GM12878 (cell line): ENCODE measurements around the gene TACR2. TPM values are rescaled to one million over a fixed set of nuclear protein-coding genes. Genes with fewer than 3 reads are reported as not detected.

ENCODE experiments used
- ATAC-seq: fragments of 200-7000 bp; cut with Tn5 transposase; 3 replicates; pipeline ENCODE4 v1.9.1; 2020; ENCODE audit warnings: mild to moderate bottlenecking, moderate library complexity
- BruUV-seq: library from RNA; stranded (reverse); fragments of 400-500 nt; replicated peaks from 2 replicates; lab custom pipeline; 2021; lab: Mats Ljungman, UMichigan
- CTCF ChIA-PET: fragments of 300-600 bp; sonication (Branson Sonifier 250); formaldehyde crosslinking; extraction: SDS; loops from one replicate; lab custom pipeline; 2021; ENCODE audit warnings: inconsistent platforms; lab: Yijun Ruan, JAX
- POLR2A ChIA-PET: fragments of 350-600 bp; formaldehyde crosslinking; extraction: SDS; loops from one replicate; lab custom pipeline; 2021; ENCODE audit warnings: inconsistent platforms; lab: Charles Lee
- RAD21 ChIA-PET: fragments of 300-600 bp; sonication (Branson Sonifier 250); formaldehyde crosslinking; loops from one replicate; lab custom pipeline; 2023; ENCODE audit warnings: antibody characterized with exemption; ENCODE audit not compliant: unreplicated experiment; lab: Charles Lee
- SMC1A ChIA-PET: fragments of 300-600 bp; sonication (Branson Sonifier 250); formaldehyde crosslinking; loops from one replicate; lab custom pipeline; 2023; ENCODE audit not compliant: unreplicated experiment, uncharacterized antibody; lab: Charles Lee
- DNase-seq: peaks from one replicate; pipeline ENCODE4 v3.0.0-alpha.2; 2011; ENCODE audit warnings: low read depth, low spot score
- FAIRE-seq: peaks from 3 replicates; lab custom pipeline; 2011; peaks lifted over from hg19 to GRCh38; lab: Jason Lieb, UNC
- H2AFZ ChIP-seq: 2 replicates; pipeline ENCODE4 v1.6.0; 2011; ENCODE audit warnings: low read depth, low read length, control low read depth; ENCODE audit not compliant: control insufficient read depth
- H3K27ac ChIP-seq: 2 replicates; pipeline ENCODE4 v1.5.1; 2011; ENCODE audit warnings: control low read depth; ENCODE audit not compliant: control insufficient read depth, insufficient read depth
- H3K27me3 ChIP-seq, 2 experiments: replicated peaks in 1 of 2; 2 replicates each; pipeline versions ENCODE4 v1.6.0 to v1.6.1; 2011; ENCODE audit warnings: low read length in 1 of 2; ENCODE audit not compliant: control insufficient read depth in 2 of 2, insufficient read depth in 2 of 2
- H3K36me3 ChIP-seq, 2 experiments: 2 replicates each; pipeline ENCODE4 v1.5.1; 2011; ENCODE audit warnings: low read length in 1 of 2; ENCODE audit not compliant: control insufficient read depth in 2 of 2, insufficient read depth in 2 of 2
- H3K4me1 ChIP-seq: 2 replicates; pipeline ENCODE4 v1.6.1; 2011; ENCODE audit warnings: mild to moderate bottlenecking, low read length, moderate library complexity, mixed read lengths; ENCODE audit not compliant: control insufficient read depth, insufficient read depth
- H3K4me2 ChIP-seq: 2 replicates; pipeline ENCODE4 v1.6.0; 2011; ENCODE audit warnings: control low read depth; ENCODE audit not compliant: control insufficient read depth, insufficient read depth
- H3K4me3 ChIP-seq: fragments of 200-600 bp; sonication (generic); 2 replicates; pipeline ENCODE4 v1.5.1; 2016
- H3K79me2 ChIP-seq: 2 replicates; pipeline ENCODE4 v1.6.0; 2011; ENCODE audit warnings: low read length; ENCODE audit not compliant: control insufficient read depth, insufficient read depth
- H3K9ac ChIP-seq: 2 replicates; pipeline ENCODE4 v1.8.0; 2011; ENCODE audit warnings: low read length, control low read depth, mixed read lengths; ENCODE audit not compliant: control insufficient read depth, insufficient read depth
- H3K9me3 ChIP-seq: replicated peaks from 3 replicates; pipeline ENCODE4 v1.5.1; 2011; ENCODE audit warnings: mild to moderate bottlenecking, low read length; ENCODE audit not compliant: control insufficient read depth, insufficient read depth
- H4K20me1 ChIP-seq: 2 replicates; pipeline ENCODE4 v1.6.0; 2011; ENCODE audit not compliant: control insufficient read depth, insufficient read depth
- CBX3 ChIP-seq: fragments of 200-600 bp; sonication (generic); IDR thresholded peaks from 2 replicates; pipeline ENCODE4 v1.6.1; 2016; ENCODE audit warnings: low read depth, borderline replicate concordance
- EP300 ChIP-seq, 2 experiments: fragments of 150-350 bp in 1 of 2; IDR thresholded peaks; 2 replicates each; pipeline ENCODE4 v1.6.1; 2011 to 2012; ENCODE audit warnings: low read depth in 2 of 2, low read length in 2 of 2, borderline replicate concordance in 1 of 2, improper control_type of control experiment in 1 of 2, inconsistent platforms in 1 of 2; ENCODE audit not compliant: control insufficient read depth in 1 of 2
- GABPA ChIP-seq: IDR thresholded peaks from 2 replicates; pipeline ENCODE4 v1.6.1; 2014; ENCODE audit warnings: antibody characterized with exemption, low read depth, mild to moderate bottlenecking, inconsistent platforms
- HCFC1 ChIP-seq: fragments of 150-350 bp; IDR thresholded peaks from 2 replicates; pipeline ENCODE4 v1.6.1; 2014; ENCODE audit warnings: low read length
- HSF1 ChIP-seq: fragments of 150-350 bp; IDR thresholded peaks from 2 replicates; pipeline ENCODE4 v1.6.1; 2014; ENCODE audit warnings: mild to moderate bottlenecking, low read depth, low read length
- MAX ChIP-seq: IDR thresholded peaks from 2 replicates; pipeline ENCODE4 v1.6.1; 2012; ENCODE audit warnings: low read depth, low read length, improper control_type of control experiment
- MXI1 ChIP-seq: fragments of 150-350 bp; IDR thresholded peaks from 2 replicates; pipeline ENCODE4 v1.6.1; 2011; ENCODE audit warnings: low read depth, mild to moderate bottlenecking, inconsistent platforms, low read length, improper control_type of control experiment
- SIN3A ChIP-seq: IDR thresholded peaks from 2 replicates; pipeline ENCODE4 v1.6.1; 2012; ENCODE audit warnings: low read depth, low read length, improper control_type of control experiment
- SMAD5 ChIP-seq: IDR thresholded peaks from 2 replicates; pipeline ENCODE4 v1.6.1; 2016; ENCODE audit warnings: antibody characterized with exemption, low read depth
- SP1 ChIP-seq: IDR thresholded peaks from one replicate; pipeline ENCODE4 v1.6.1; 2011; ENCODE audit warnings: low read depth, low read length
- SRF ChIP-seq, 2 experiments: IDR thresholded peaks; 2 replicates each; pipeline ENCODE4 v1.6.1; 2011; ENCODE audit warnings: low read depth in 2 of 2, low read length in 2 of 2, mild to moderate bottlenecking in 1 of 2, moderate library complexity in 1 of 2
- STAT1 ChIP-seq: fragments of 450-650 bp; conservative IDR thresholded peaks from 2 replicates; pipeline ENCODE4 v1.6.1; 2014; ENCODE audit warnings: antibody characterized with exemption, mild to moderate bottlenecking
- SUZ12 ChIP-seq: fragments of 200-600 bp; sonication (generic); IDR thresholded peaks from one replicate; pipeline ENCODE4 v1.6.1; 2018; ENCODE audit warnings: antibody characterized with exemption, mild to moderate bottlenecking; ENCODE audit not compliant: unreplicated experiment
- ZZZ3 ChIP-seq: IDR thresholded peaks from 2 replicates; pipeline ENCODE4 v1.6.1; 2011; ENCODE audit warnings: low read depth; ENCODE audit not compliant: control insufficient read depth, insufficient read length
- WGBS: methylation state at CpG from one replicate; pipeline ENCODE4 v1.1.6; 2016; ENCODE audit warnings: low lambda C conversion rate; ENCODE audit not compliant: insufficient replicate concordance, insufficient coverage; ENCODE audit errors: missing lambda C conversion rate; 5-methylcytosine and 5-hydroxymethylcytosine counted together
- in situ Hi-C: fragments of 300-500 bp; cut with MboI; formaldehyde crosslinking; loops from 9 replicates; pipeline ENCODE4 v1.14.3; 2018; ENCODE audit warnings: mixed read lengths
- intact Hi-C: fragments of 100-400 bp; cut with micrococcal nuclease; formaldehyde crosslinking; loops from one replicate; pipeline ENCODE4 v1.14.2; 2022; ENCODE audit not compliant: unreplicated experiment
- polyA plus RNA-seq, 11 experiments: library from polyadenylated mRNA; depleted of rRNA in 4 of 11; unstranded in 6 of 11; stranded (reverse) in 5 of 11; fragments of >200 nt; fragmentation: Nextera tagmentation in 4 of 11; fragmentation: Illumina TruSeq in 1 of 11; extraction: Ambion mirVana in 4 of 11; extraction: Trizol in 1 of 11; gene quantifications; 1 replicate in 1 of 11; 2 replicates in 10 of 11; pipeline versions ENCODE4 v1.2.1 to v1.2.3, GENCODE V29; 2011 to 2016; ENCODE audit warnings: inconsistent platforms in 2 of 11, missing spikeins in 2 of 11, low read depth in 1 of 11
- total RNA-seq, 4 experiments: library from RNA; depleted of rRNA in 3 of 4; stranded (reverse); fragments of >200 nt in 3 of 4; fragmentation: Illumina TruSeq in 1 of 4; extraction: Trizol in 1 of 4; gene quantifications; 2 replicates each; pipeline versions ENCODE4 v1.2.1 to v1.2.3, GENCODE V29; 2013 to 2021

The TACR2 gene
- total and polyA plus RNA-seq, 10 of the 15 experiments (the other 5 are each of a cell fraction or from before 2014, with no cell fraction given) = 0.11 TPM; not detected in 9

- in situ Hi-C loops = no loop called here
- no peak for TF ChIP-seq MXI1
- no peak for TF ChIP-seq SUZ12
- TF ChIP-seq ZZZ3 = no peak
- no peak for TF ChIP-seq SMAD5
- no peak for TF ChIP-seq SRF (IDR thresholded peaks at IDR 0.05; ENCODE audit: low read depth in 2 of 2, low read length in 2 of 2)
- TF ChIP-seq SP1 = no peak
- no peak for TF ChIP-seq HSF1
- TF ChIP-seq MAX = no peak
- no peak for TF ChIP-seq HCFC1
- no peak for TF ChIP-seq SIN3A
- TF ChIP-seq EP300 (IDR thresholded peaks at IDR 0.05; ENCODE audit: borderline replicate concordance in 1 of 2, control insufficient read depth in 1 of 2, low read depth in 2 of 2, low read length in 2 of 2) = no peak
- no peak for TF ChIP-seq GABPA
- no peak for TF ChIP-seq CBX3
- TF ChIP-seq STAT1 = no peak
- Histone ChIP-seq H3K27me3 (no peaks in the 10 kb centered on the region), H3K4me3 (no peak overlapping the region), H3K27ac (no peak overlapping the region), H3K79me2 (no peaks in the 10 kb centered on the region), H2AFZ (no peak overlapping the region), H3K4me1 (peaks cover 3% of the 10 kb centered on the region; the same call in 1 of the 2 replicates), H3K9ac (no peak overlapping the region), H3K9me3 (no peaks in the 10 kb centered on the region), H3K36me3 (peaks cover 21 to 37% of the 10 kb centered on the region in 2 experiments), H3K4me2 (no peak overlapping the region), H4K20me1 (no peaks in the 10 kb centered on the region)
- intact Hi-C loops = no loop called here
- no peak for ATAC-seq
- ChIA-PET CTCF (no interaction called here), RAD21 (no interaction called here), SMC1A (no interaction called here), POLR2A (no interaction called here)
- DNase-seq = no peak
- BruUV-seq = no TSS peak
- 86% methylated on average over 15 of the region's 19 CpGs for WGBS
- no peak for FAIRE-seq
These were observed 41.2 kb downstream of the TACR2 start for GRCh38 chr10:69375307-69376151.
